ENCODE data around the gene GALNT14. TPM values are rescaled to one million over a fixed set of nuclear protein-coding genes. Genes with fewer than 3 reads are reported as not detected.

GALNT14 gene
- total and polyA plus RNA-seq, 2 of the 13 experiments (the other 11 are each of a cell fraction or from before 2014, with no cell fraction given): not detected

- ChIA-PET CTCF (ENCODE audit: low intra/inter-chr PET ratio, low total read pairs) (no interaction called here), POLR2A (no interaction called here)
- no peak; the same call in 2 of the 3 replicates for ATAC-seq
- no peak overlapping the region for H2AFZ ChIP-seq (ENCODE audit: low read length)
- intact Hi-C loops (cut with micrococcal nuclease; ENCODE audit: unreplicated experiment) (no loop called here), in situ Hi-C loops (cut with HindIII; ENCODE audit: extremely low pct_ligation_motif_present, low pct_unique_long_range_greater_than_20kb) (no loop called here)
- H3K4me3 ChIP-seq (replicated peaks in 1 of 3; ENCODE audit: insufficient read depth in 1 of 3, low read depth in 2 of 3, low read length in 3 of 3): no peak overlapping the region
- no peaks in the 10 kb centered on the region for H3K9me3 ChIP-seq (ENCODE audit: low read length)
- WGBS (ENCODE audit: low lambda C conversion rate): 18% methylated on average over 4 of the region's 4 CpGs
- H3K79me2 ChIP-seq (ENCODE audit: insufficient read depth, low read length): no peaks in the 10 kb centered on the region
- no peaks in the 10 kb centered on the region for H4K20me1 ChIP-seq (ENCODE audit: insufficient read depth, low read length)
- BruUV-seq (replicated peaks): no TSS peak
- H3K27ac ChIP-seq (ENCODE audit: extremely low read length, insufficient read depth, low read length): no peak overlapping the region
- TF ChIP-seq, protein P1, sequence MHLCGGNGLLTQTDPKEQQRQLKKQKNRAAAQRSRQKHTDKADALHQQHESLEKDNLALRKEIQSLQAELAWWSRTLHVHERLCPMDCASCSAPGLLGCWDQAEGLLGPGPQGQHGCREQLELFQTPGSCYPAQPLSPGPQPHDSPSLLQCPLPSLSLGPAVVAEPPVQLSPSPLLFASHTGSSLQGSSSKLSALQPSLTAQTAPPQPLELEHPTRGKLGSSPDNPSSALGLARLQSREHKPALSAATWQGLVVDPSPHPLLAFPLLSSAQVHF (CRISPR knock-in tag; IDR thresholded peaks at IDR 0.05): no peak
- no peak for TF ChIP-seq ZNF546 (CRISPR knock-in tag; conservative IDR thresholded peaks at IDR 0.05)
- no peak for TF ChIP-seq NR2C2 (CRISPR knock-in tag; IDR thresholded peaks at IDR 0.05; ENCODE audit: borderline replicate concordance)
- no peak for TF ChIP-seq CBFB (CRISPR knock-in tag; IDR thresholded peaks at IDR 0.05)
- TF ChIP-seq TMF1 (CRISPR knock-in tag; IDR thresholded peaks at IDR 0.05; ENCODE audit: low read depth): no peak
- TF ChIP-seq, protein P2, sequence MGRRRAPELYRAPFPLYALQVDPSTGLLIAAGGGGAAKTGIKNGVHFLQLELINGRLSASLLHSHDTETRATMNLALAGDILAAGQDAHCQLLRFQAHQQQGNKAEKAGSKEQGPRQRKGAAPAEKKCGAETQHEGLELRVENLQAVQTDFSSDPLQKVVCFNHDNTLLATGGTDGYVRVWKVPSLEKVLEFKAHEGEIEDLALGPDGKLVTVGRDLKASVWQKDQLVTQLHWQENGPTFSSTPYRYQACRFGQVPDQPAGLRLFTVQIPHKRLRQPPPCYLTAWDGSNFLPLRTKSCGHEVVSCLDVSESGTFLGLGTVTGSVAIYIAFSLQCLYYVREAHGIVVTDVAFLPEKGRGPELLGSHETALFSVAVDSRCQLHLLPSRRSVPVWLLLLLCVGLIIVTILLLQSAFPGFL (CRISPR knock-in tag; IDR thresholded peaks at IDR 0.05): no peak
- no peak for TF ChIP-seq ZNF557 (CRISPR knock-in tag; IDR thresholded peaks at IDR 0.05)
- no peak for TF ChIP-seq ZNF407 (CRISPR knock-in tag; IDR thresholded peaks at IDR 0.05; ENCODE audit: not compliant biosample characterization)
- H3K27me3 ChIP-seq (ENCODE audit: control insufficient read depth in 1 of 2, insufficient read depth in 2 of 2, low read length in 2 of 2): no peaks in the 10 kb centered on the region; a peak in 1 of 5 replicates
- H3K9ac ChIP-seq (ENCODE audit: insufficient read depth, low read depth, low read length): no peak overlapping the region
- H3K36me3 ChIP-seq (replicated peaks in 1 of 2; ENCODE audit: control insufficient read depth in 1 of 2, insufficient read depth in 2 of 2, low read length in 2 of 2): no peaks in the 10 kb centered on the region
- H3K4me1 ChIP-seq (ENCODE audit: insufficient read depth, low read length): no peaks in the 10 kb centered on the region
- H3K4me2 ChIP-seq (ENCODE audit: low read depth, low read length): no peak overlapping the region
- DNase-seq (ENCODE audit: low spot score): no peak
- FAIRE-seq: no peak
Observed at GRCh38 chr2:30883184-30883583, 255.1 kb downstream of the GALNT14 start.
